ENCODE measurements around the gene HYAL2.

DNA sequence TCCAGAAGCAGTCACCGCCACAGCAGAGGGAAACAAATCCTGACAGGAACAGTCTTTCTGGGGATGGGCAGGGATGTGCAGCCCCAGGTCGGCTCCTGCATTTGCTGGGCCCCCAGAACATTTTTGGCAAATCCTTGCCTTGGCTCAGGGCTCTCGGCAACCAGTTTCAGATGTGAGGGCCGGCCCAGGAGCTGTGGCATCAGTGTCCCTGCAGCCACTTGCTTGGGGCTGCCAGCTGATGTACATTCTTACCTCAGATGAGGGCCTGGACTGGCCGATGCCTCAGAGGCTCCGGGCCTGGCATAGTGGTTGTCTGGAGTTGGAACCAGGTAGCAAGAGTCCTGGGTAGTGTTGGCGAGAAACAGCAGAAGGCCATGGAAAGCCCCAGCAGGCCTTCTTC lies 32.3 kb upstream of the HYAL2 start:
- TF ChIP-seq, protein P1, sequence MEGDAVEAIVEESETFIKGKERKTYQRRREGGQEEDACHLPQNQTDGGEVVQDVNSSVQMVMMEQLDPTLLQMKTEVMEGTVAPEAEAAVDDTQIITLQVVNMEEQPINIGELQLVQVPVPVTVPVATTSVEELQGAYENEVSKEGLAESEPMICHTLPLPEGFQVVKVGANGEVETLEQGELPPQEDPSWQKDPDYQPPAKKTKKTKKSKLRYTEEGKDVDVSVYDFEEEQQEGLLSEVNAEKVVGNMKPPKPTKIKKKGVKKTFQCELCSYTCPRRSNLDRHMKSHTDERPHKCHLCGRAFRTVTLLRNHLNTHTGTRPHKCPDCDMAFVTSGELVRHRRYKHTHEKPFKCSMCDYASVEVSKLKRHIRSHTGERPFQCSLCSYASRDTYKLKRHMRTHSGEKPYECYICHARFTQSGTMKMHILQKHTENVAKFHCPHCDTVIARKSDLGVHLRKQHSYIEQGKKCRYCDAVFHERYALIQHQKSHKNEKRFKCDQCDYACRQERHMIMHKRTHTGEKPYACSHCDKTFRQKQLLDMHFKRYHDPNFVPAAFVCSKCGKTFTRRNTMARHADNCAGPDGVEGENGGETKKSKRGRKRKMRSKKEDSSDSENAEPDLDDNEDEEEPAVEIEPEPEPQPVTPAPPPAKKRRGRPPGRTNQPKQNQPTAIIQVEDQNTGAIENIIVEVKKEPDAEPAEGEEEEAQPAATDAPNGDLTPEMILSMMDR (IDR thresholded peaks at IDR 0.05), result no peak
- no peak for TF ChIP-seq POLR2A (IDR thresholded peaks at IDR 0.05)

Measured in testis (tissue), 2 donors.